Measurements from ENCODE around the gene FAM117B. TPM values are rescaled to one million over a fixed set of nuclear protein-coding genes. Genes with fewer than 3 reads are reported as not detected.

Gene FAM117B
- total RNA-seq, 1 experiment from 2014 or later = 13.3 TPM

DNA sequence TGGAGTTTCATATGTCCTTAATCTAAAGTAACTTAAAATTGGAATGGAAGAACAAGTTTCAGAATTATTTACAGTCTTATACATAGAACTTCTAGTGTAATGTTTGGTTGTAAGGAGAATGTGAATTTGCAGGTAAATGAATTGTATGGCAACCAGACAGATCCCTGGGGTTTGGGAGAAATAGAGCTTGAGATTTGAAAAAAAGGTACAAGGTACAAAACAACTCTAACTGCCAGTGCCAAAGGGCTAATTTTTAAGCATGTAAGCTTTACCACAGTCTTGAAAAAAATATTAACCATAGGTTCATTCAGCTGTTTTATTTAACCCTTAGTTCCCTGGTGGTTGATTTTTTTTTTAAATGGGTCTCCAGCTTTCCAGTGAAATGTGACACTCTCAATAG, 133.5 kb downstream of the FAM117B start:
- TSS peak; percentile 14 for BruUV-seq (replicated peaks)

DNA sequence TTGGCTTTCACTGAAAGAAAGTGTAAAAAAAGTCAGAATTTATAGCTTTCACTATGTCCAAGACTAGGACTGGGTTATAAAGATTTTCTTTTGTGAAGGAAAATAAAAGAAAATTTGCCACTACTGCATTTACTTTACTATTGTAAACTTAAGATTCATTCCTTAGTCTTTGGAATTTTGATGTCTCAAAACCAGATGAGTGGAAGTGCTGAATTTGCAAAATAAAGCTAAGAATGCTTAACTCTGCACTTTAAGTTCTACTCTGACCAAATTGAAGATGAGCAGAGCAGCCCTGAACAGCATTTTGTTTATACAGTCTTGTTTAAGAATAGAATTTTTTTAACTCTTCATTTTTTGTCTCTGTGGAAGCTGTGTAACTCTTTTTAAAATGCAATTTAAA, 134.4 kb downstream of the FAM117B start:
- DNase-seq (ENCODE audit: low spot score) = no peak
- CTCF ChIA-PET = interaction anchor here (0.6 kb wide), 1 partner anchor 393 kb away, joined by 7 read pairs; no protein-coding TSS in a partner anchor
- Histone ChIP-seq H3K9me3 (ENCODE audit: low read depth, low read length, poor library complexity, severe bottlenecking) (no peaks in the 10 kb centered on the region), H3K27me3 (replicated peaks; ENCODE audit: insufficient read depth, low read depth, low read length, poor library complexity) (no peaks in the 10 kb centered on the region), H3K4me1 (ENCODE audit: insufficient read depth, low read length, poor library complexity, severe bottlenecking) (no peaks in the 10 kb centered on the region), H3K4me3 (ENCODE audit: low read depth, low read length, poor library complexity, severe bottlenecking) (no peak overlapping the region), H3K36me3 (ENCODE audit: insufficient read depth, low read length, poor library complexity, severe bottlenecking) (no peaks in the 10 kb centered on the region), H3K27ac (ENCODE audit: low read depth, low read length, poor library complexity, severe bottlenecking) (no peak overlapping the region)
- intact Hi-C loops (cut with micrococcal nuclease; ENCODE audit: unreplicated experiment) = no loop called here
- POLR2A ChIA-PET (ENCODE audit: low non-redundant PET) = no interaction called here
- TF ChIP-seq, protein P1, sequence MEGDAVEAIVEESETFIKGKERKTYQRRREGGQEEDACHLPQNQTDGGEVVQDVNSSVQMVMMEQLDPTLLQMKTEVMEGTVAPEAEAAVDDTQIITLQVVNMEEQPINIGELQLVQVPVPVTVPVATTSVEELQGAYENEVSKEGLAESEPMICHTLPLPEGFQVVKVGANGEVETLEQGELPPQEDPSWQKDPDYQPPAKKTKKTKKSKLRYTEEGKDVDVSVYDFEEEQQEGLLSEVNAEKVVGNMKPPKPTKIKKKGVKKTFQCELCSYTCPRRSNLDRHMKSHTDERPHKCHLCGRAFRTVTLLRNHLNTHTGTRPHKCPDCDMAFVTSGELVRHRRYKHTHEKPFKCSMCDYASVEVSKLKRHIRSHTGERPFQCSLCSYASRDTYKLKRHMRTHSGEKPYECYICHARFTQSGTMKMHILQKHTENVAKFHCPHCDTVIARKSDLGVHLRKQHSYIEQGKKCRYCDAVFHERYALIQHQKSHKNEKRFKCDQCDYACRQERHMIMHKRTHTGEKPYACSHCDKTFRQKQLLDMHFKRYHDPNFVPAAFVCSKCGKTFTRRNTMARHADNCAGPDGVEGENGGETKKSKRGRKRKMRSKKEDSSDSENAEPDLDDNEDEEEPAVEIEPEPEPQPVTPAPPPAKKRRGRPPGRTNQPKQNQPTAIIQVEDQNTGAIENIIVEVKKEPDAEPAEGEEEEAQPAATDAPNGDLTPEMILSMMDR (conservative IDR thresholded peaks at IDR 0.05; ENCODE audit: low read depth, low read length) = no peak
- no peak for TF ChIP-seq EZH2 (IDR thresholded peaks at IDR 0.05; ENCODE audit: borderline replicate concordance, low read depth, low read length, poor library complexity, severe bottlenecking)
- BruUV-seq (replicated peaks) = no TSS peak

More for the DNA sequence above, 133.5 kb downstream of the FAM117B start:
- CTCF ChIA-PET = no interaction called here
- DNase-seq (ENCODE audit: low spot score) = no peak
- Histone ChIP-seq H3K4me3 (ENCODE audit: low read depth, low read length, poor library complexity, severe bottlenecking) (no peak overlapping the region), H3K27me3 (replicated peaks; ENCODE audit: insufficient read depth, low read depth, low read length, poor library complexity) (no peaks in the 10 kb centered on the region), H3K4me1 (ENCODE audit: insufficient read depth, low read length, poor library complexity, severe bottlenecking) (no peaks in the 10 kb centered on the region), H3K36me3 (ENCODE audit: insufficient read depth, low read length, poor library complexity, severe bottlenecking) (no peaks in the 10 kb centered on the region), H3K9me3 (ENCODE audit: low read depth, low read length, poor library complexity, severe bottlenecking) (no peaks in the 10 kb centered on the region), H3K27ac (ENCODE audit: low read depth, low read length, poor library complexity, severe bottlenecking) (no peak overlapping the region)
- no peak for TF ChIP-seq EZH2 (IDR thresholded peaks at IDR 0.05; ENCODE audit: borderline replicate concordance, low read depth, low read length, poor library complexity, severe bottlenecking)
- TF ChIP-seq, protein P1 (conservative IDR thresholded peaks at IDR 0.05; ENCODE audit: low read depth, low read length) = no peak
- intact Hi-C loops (cut with micrococcal nuclease; ENCODE audit: unreplicated experiment) = no loop called here
- POLR2A ChIA-PET (ENCODE audit: low non-redundant PET) = interaction anchor here (0.6 kb wide), 1 partner anchor 169 kb away, joined by 7 read pairs; no protein-coding TSS in a partner anchor

DNA sequence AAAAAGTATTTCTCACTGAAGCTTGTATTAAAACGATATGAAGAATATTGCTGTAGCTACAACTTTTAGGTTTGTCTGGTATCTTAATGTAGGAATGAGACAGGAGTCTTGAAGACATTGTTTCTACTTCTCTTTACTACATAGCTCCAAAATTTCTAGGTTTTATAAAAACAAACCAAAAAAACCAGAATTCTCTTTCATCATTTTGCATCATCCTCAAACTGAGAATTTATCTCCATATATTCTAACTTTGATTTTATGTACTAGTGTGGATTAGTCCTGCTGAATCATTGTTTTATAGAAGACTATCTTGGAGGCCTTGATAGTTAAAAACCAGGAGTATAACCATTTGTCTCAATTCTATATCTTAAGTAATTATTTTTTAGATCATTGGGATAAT, 136.6 kb downstream of the FAM117B start:
- CTCF ChIA-PET = no interaction called here
- DNase-seq (ENCODE audit: low spot score) = no peak
- Histone ChIP-seq H3K9me3 (ENCODE audit: low read depth, low read length, poor library complexity, severe bottlenecking) (no peaks in the 10 kb centered on the region), H3K27me3 (replicated peaks; ENCODE audit: insufficient read depth, low read depth, low read length, poor library complexity) (no peaks in the 10 kb centered on the region), H3K27ac (ENCODE audit: low read depth, low read length, poor library complexity, severe bottlenecking) (no peak overlapping the region), H3K4me1 (ENCODE audit: insufficient read depth, low read length, poor library complexity, severe bottlenecking) (no peaks in the 10 kb centered on the region), H3K4me3 (ENCODE audit: low read depth, low read length, poor library complexity, severe bottlenecking) (no peak overlapping the region), H3K36me3 (ENCODE audit: insufficient read depth, low read length, poor library complexity, severe bottlenecking) (no peaks in the 10 kb centered on the region)
- no peak for TF ChIP-seq EZH2 (IDR thresholded peaks at IDR 0.05; ENCODE audit: borderline replicate concordance, low read depth, low read length, poor library complexity, severe bottlenecking)
- TF ChIP-seq, protein P1 (conservative IDR thresholded peaks at IDR 0.05; ENCODE audit: low read depth, low read length) = no peak
- BruUV-seq (replicated peaks) = no TSS peak
- POLR2A ChIA-PET (ENCODE audit: low non-redundant PET) = no interaction called here
- intact Hi-C loops (cut with micrococcal nuclease; ENCODE audit: unreplicated experiment) = no loop called here

Data from A673 (cell line).